Thyroid gland (tissue), 4 donors: ENCODE data around the gene GOLGA5. TPM values are rescaled to one million over a fixed set of nuclear protein-coding genes. Genes with fewer than 3 reads are reported as not detected.

Source experiments
- DNase-seq, 2 donors: peaks; one replicate each; pipeline ENCODE4 v3.0.0-alpha.2; 2019
- H3K27ac ChIP-seq, 3 donors: fragments of 200-600 bp; sonication (generic); 1 replicate in 2 of 3; 2 replicates in 1 of 3; pipeline ENCODE4 v1.5.1; 2016 to 2019; ENCODE audit warnings: mild to moderate bottlenecking in 1 of 3, moderate library complexity in 1 of 3
- H3K27me3 ChIP-seq: fragments of 200-600 bp; sonication (generic); one replicate; pipeline ENCODE4 v1.5.1; 2019
- H3K36me3 ChIP-seq, 2 donors: fragments of 200-600 bp; sonication (generic); one replicate each; pipeline ENCODE4 v1.5.1; 2016 to 2019
- H3K4me1 ChIP-seq, 2 donors: fragments of 200-600 bp; sonication (generic); one replicate each; pipeline ENCODE4 v1.5.1; 2017 to 2019
- H3K4me3 ChIP-seq, 3 donors: fragments of 200-600 bp; sonication (generic); replicated peaks in 1 of 3; 1 replicate in 2 of 3; 2 replicates in 1 of 3; pipeline ENCODE4 v1.5.1; 2016; ENCODE audit warnings: mild to moderate bottlenecking in 1 of 3
- H3K9me3 ChIP-seq: fragments of 200-600 bp; sonication (generic); one replicate; pipeline ENCODE4 v1.5.1; 2017
- POLR2A ChIP-seq, 2 donors: fragments of 450-650 bp; IDR thresholded peaks; one replicate each; pipeline ENCODE4 v1.6.1; 2017; ENCODE audit warnings: antibody characterized with exemption in 2 of 2, mild to moderate bottlenecking in 2 of 2, moderate library complexity in 1 of 2
- WGBS, 2 donors: methylation state at CpG; one replicate each; pipeline ENCODE4 v1.1.5; 2017; 5-methylcytosine and 5-hydroxymethylcytosine counted together
- intact Hi-C: fragments of 100-400 bp; cut with DNase I; formaldehyde crosslinking; loops from one replicate; pipeline ENCODE4 v1.15.1; 2023
- total RNA-seq, 4 donors: library from RNA; depleted of rRNA; stranded (reverse); fragments of >200 nt; gene quantifications; one replicate each; pipeline ENCODE4 v1.2.3, GENCODE V29; 2016
- TF ChIP-seq, protein P1 (sequence below), 6 experiments: fragments of 200-600 bp in 3 of 6; fragments of 450-650 bp in 3 of 6; sonication (generic) in 3 of 6; IDR thresholded peaks; one replicate each; pipeline ENCODE4 v1.5.1; 2016 to 2019; ENCODE audit warnings: antibody characterized with exemption in 6 of 6, mild to moderate bottlenecking in 2 of 6, inconsistent platforms in 1 of 6, moderate library complexity in 1 of 6

The GOLGA5 gene
- total RNA-seq, 4 donors from 2014 or later: 54.5 to 58.2 (median 57.6) TPM

DNA sequence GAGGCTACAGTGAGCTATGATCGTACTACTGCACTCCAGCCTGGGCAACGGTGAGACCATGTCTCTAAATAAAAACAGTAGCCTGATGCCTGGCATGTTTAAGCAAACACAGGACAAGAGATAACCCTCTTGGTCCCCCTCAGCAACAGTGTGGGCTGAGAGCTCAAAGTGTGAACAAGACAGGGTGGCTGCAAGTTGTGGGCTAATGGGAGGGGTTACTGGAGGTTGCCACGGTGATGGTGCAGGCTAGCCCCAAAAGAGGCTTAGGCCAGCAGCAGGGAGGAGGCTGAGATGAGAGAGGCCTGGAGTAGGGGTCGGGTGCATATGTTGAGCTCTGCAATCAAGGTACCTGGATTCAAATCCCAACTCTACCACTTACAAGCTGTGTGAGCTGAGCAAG lies 42.3 kb upstream of the GOLGA5 start:
- no peak for DNase-seq
- TF ChIP-seq, protein P1, sequence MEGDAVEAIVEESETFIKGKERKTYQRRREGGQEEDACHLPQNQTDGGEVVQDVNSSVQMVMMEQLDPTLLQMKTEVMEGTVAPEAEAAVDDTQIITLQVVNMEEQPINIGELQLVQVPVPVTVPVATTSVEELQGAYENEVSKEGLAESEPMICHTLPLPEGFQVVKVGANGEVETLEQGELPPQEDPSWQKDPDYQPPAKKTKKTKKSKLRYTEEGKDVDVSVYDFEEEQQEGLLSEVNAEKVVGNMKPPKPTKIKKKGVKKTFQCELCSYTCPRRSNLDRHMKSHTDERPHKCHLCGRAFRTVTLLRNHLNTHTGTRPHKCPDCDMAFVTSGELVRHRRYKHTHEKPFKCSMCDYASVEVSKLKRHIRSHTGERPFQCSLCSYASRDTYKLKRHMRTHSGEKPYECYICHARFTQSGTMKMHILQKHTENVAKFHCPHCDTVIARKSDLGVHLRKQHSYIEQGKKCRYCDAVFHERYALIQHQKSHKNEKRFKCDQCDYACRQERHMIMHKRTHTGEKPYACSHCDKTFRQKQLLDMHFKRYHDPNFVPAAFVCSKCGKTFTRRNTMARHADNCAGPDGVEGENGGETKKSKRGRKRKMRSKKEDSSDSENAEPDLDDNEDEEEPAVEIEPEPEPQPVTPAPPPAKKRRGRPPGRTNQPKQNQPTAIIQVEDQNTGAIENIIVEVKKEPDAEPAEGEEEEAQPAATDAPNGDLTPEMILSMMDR (IDR thresholded peaks at IDR 0.05): no peak
- no peak for TF ChIP-seq POLR2A (IDR thresholded peaks at IDR 0.05)
- peaks cover 12 to 29% of the 10 kb centered on the region in 2 donors for H3K4me1 ChIP-seq
- intact Hi-C loops: no loop called here
- H3K36me3 ChIP-seq: no peaks in the 10 kb centered on the region
- peak overlapping the region; percentile 45 to 86 (median 70) for H3K27ac ChIP-seq
- no peaks in the 10 kb centered on the region for H3K27me3 ChIP-seq
- 67 to 70% methylated on average over 4 of the region's 4 CpGs for WGBS, 2 donors
- no peaks in the 10 kb centered on the region for H3K9me3 ChIP-seq
- H3K4me3 ChIP-seq: no peak overlapping the region

DNA sequence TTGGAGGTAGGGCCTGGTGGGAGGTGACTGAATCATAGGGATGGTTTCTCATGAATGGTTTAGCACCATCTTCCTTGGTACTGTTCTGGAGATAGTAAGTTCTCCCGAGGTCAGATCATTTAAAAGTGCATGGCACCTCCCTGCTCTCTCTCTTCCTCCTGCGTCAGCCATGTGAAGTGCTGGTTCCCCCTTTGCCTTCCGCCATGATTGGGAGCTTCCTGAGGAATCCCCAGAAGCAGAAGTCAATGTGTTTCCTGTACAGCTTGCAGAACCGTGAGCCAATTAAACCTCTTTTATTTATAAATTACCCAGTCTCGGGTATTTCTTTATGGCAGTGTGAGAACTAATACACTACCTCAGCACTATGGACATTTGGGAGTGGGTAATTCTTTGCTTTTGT lies 40.9 kb upstream of the GOLGA5 start:
- no peak overlapping the region for H3K27ac ChIP-seq

DNA sequence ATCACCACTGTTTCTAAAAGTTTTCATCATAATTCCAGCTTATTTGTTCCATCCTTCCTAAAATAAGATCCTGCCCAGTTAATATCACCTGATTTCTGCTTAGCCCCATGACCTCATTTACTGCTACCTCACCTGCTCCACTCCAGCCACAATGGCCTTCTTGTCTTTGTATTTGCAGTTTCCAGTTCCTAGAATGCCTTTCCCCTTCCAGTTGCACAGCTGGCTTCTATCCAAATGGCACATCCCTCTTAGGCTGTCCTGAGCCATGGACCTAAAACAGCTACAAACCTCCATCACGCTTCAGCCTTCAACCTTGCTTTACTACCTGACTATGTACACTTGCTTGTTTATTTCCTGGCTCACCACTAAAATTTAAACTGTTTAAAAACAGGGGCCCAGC lies 39.1 kb upstream of the GOLGA5 start:
- H3K4me3 ChIP-seq: no peak overlapping the region
- WGBS, 2 donors: 84 to 91% methylated on average over 1 of the region's 1 CpG
- no peak overlapping the region for H3K27ac ChIP-seq
- H3K27me3 ChIP-seq: no peaks in the 10 kb centered on the region
- H3K9me3 ChIP-seq: no peaks in the 10 kb centered on the region
- no peaks in the 10 kb centered on the region for H3K36me3 ChIP-seq
- DNase-seq: peak in 1 of 2 donors; percentile 40
- intact Hi-C loops: no loop called here
- peaks cover 7 to 24% of the 10 kb centered on the region in 2 donors for H3K4me1 ChIP-seq
- TF ChIP-seq POLR2A (IDR thresholded peaks at IDR 0.05): no peak
- TF ChIP-seq, protein P1 (IDR thresholded peaks at IDR 0.05): no peak

More for the DNA sequence above, 40.9 kb upstream of the GOLGA5 start:
- TF ChIP-seq, protein P1 (IDR thresholded peaks at IDR 0.05): no peak
- no peak for TF ChIP-seq POLR2A (IDR thresholded peaks at IDR 0.05)
- WGBS, 2 donors: 73 to 85% methylated on average over 5 of the region's 5 CpGs
- intact Hi-C loops: no loop called here
- Histone ChIP-seq H3K4me3 (no peak overlapping the region), H3K36me3 (no peaks in the 10 kb centered on the region), H3K27me3 (no peaks in the 10 kb centered on the region), H3K9me3 (no peaks in the 10 kb centered on the region), H3K4me1 (peaks cover 6 to 22% of the 10 kb centered on the region in 2 donors)
- no peak for DNase-seq

DNA sequence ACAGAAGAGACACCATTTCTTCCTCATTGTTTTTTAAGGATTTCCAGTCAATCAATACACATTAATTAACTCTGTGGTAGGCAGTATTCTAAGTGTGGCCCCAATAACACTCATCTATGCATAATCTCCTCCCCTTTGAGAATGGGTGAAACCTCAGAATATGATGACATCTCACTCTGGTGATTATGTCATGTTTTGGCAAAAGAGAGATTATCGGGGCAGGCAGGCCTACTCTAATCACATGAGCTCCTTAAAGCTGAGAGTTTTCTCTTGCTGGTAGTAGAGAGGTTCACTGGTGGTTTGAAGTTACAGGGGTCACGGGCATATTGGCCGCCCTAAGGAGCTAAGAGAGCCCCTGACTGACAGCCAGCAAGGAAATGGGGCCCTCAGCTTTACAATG lies 38.6 kb upstream of the GOLGA5 start:
- intact Hi-C loops: no loop called here
- TF ChIP-seq, protein P1 (IDR thresholded peaks at IDR 0.05): no peak
- no peak for TF ChIP-seq POLR2A (IDR thresholded peaks at IDR 0.05)
- WGBS, 2 donors: 29 to 84% methylated on average over 3 of the region's 3 CpGs
- Histone ChIP-seq H3K27me3 (no peaks in the 10 kb centered on the region), H3K9me3 (no peaks in the 10 kb centered on the region), H3K4me3 (no peak overlapping the region), H3K36me3 (no peaks in the 10 kb centered on the region), H3K27ac (no peak overlapping the region), H3K4me1 (peaks cover 12 to 27% of the 10 kb centered on the region in 2 donors)
- DNase-seq: no peak

DNA sequence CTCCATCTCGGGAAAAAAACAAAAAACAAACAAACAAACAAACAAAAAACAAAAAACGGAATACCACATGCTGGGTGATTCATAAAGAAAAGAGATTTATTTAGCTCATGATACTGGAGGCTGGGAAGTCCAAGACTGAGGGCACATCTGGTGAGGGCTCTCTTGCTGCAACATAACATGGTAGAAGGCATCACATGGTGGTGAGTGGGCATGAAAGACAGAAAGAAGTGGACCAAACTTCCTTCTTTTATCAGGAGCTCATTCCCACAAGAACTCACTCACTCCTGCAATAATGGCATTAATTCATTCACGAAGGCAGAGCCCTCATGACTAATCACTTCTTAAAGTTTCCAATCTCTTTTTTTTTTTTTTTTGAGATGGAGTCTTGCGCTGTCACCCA lies 37.7 kb upstream of the GOLGA5 start:
- Histone ChIP-seq H3K4me3 (no peak overlapping the region), H3K27me3 (no peaks in the 10 kb centered on the region), H3K4me1 (peaks cover 19 to 27% of the 10 kb centered on the region in 2 donors), H3K27ac (no peak overlapping the region), H3K9me3 (no peaks in the 10 kb centered on the region), H3K36me3 (no peaks in the 10 kb centered on the region)
- 88 to 90% methylated on average over 4 of the region's 4 CpGs for WGBS, 2 donors
- DNase-seq: no peak
- TF ChIP-seq POLR2A (IDR thresholded peaks at IDR 0.05): no peak
- TF ChIP-seq, protein P1 (IDR thresholded peaks at IDR 0.05): no peak
- intact Hi-C loops: no loop called here
